22Rv1 (cell line): ENCODE results near the gene SLC6A2.

Experiments used
- CTCF ChIP-seq: fragments of 450-650 bp; IDR thresholded peaks from 2 replicates; pipeline ENCODE4 v1.5.1; 2017; ENCODE audit warnings: mild to moderate bottlenecking
- ZFX ChIP-seq: fragments of 450-650 bp; IDR thresholded peaks from 2 replicates; pipeline ENCODE4 v1.6.1; 2017; ENCODE audit warnings: antibody characterized with exemption, borderline replicate concordance

GRCh38 chr16:55678161-55678821 lies 22.5 kb downstream of the SLC6A2 start:
- TF ChIP-seq CTCF = no peak
- TF ChIP-seq ZFX = no peak
